ENCODE measurements around the gene C1orf167. TPM values are rescaled to one million over a fixed set of nuclear protein-coding genes. Genes with fewer than 3 reads are reported as not detected.
A peak's percentile ranks its signal among the peaks of the same experiment; 100 is the strongest.

C1orf167 gene
- total and polyA plus RNA-seq, 4 experiments from 2014 or later: not detected

- DNase-seq: no peak
- Histone ChIP-seq H3K27me3 (ENCODE audit: insufficient read depth, low read length) (no peaks in the 10 kb centered on the region), H3K27ac (ENCODE audit: low read depth, low read length) (no peak overlapping the region), H3K9me3 (ENCODE audit: control insufficient read depth in 1 of 2, low read length in 2 of 2) (no peaks in the 10 kb centered on the region), H3K4me1 (ENCODE audit: insufficient read depth, low read length) (peaks cover 19% of the 10 kb centered on the region), H3K36me3 (ENCODE audit: insufficient read depth, low read length) (no peaks in the 10 kb centered on the region), H3K4me3 (ENCODE audit: low read length in 2 of 2) (no peak overlapping the region)
- Mint-ChIP-seq H3K36me3 (no peaks in the 10 kb centered on the region), H3K4me3 (no peak overlapping the region), H3K9me3 (peaks cover 0 to 2% (median 0%) of the 10 kb centered on the region in 8 donors), H3K4me1 (peaks cover 9 to 26% (median 13%) of the 10 kb centered on the region in 4 donors), H3K27me3 (no peaks in the 10 kb centered on the region), H3K27ac (no peak overlapping the region)
- ChIA-PET POLR2A (ENCODE audit: partially characterized antibody) (interaction anchor here (2.1 to 2.9 kb wide), 4 partner anchors 10 to 188 kb away, joined by 14 to 57 read pairs (median 24); partner anchors contain the start of gene FBXO6), CTCF (ENCODE audit: partially characterized antibody) (interaction anchor here (2.0 to 5.0 kb wide), 6 partner anchors 10 to 683 kb away, joined by 14 to 165 read pairs (median 20); partner anchors contain the start of genes AGTRAP, FBXO2 and FBXO6)
- intact Hi-C loops (cut with micrococcal nuclease): no loop called here
These were observed 41.5 kb upstream of the C1orf167 start for GRCh38 chr1:11720525-11720924.

- Mint-ChIP-seq H3K9me3 (peaks cover 0 to 2% (median 0%) of the 10 kb centered on the region in 8 donors), H3K4me1 (peaks cover 10 to 29% (median 17%) of the 10 kb centered on the region in 4 donors), H3K27ac (no peak overlapping the region), H3K4me3 (no peak overlapping the region), H3K36me3 (no peaks in the 10 kb centered on the region), H3K27me3 (no peaks in the 10 kb centered on the region)
- POLR2A ChIA-PET (ENCODE audit: partially characterized antibody): interaction anchor here (1.2 to 1.7 kb wide), 2 partner anchors 67 to 71 kb away, joined by 4 read pairs; partner anchors contain the start of gene FBXO2
- peaks cover 25% of the 10 kb centered on the region for H3K4me1 ChIP-seq (ENCODE audit: insufficient read depth, low read length)
- no peaks in the 10 kb centered on the region for H3K9me3 ChIP-seq (ENCODE audit: control insufficient read depth in 1 of 2, low read length in 2 of 2)
- no peak for DNase-seq
- CTCF ChIA-PET (ENCODE audit: partially characterized antibody): interaction anchor here (0.6 to 5.0 kb wide), 4 partner anchors 58 to 481 kb away, joined by 3 to 165 read pairs (median 50); partner anchors contain the start of genes FBXO2 and FBXO6
- H3K27me3 ChIP-seq (ENCODE audit: insufficient read depth, low read length): no peaks in the 10 kb centered on the region
- intact Hi-C loops (cut with micrococcal nuclease): no loop called here
- H3K27ac ChIP-seq (ENCODE audit: low read depth, low read length): no peak overlapping the region
- H3K36me3 ChIP-seq (ENCODE audit: insufficient read depth, low read length): no peaks in the 10 kb centered on the region
- H3K4me3 ChIP-seq (ENCODE audit: low read length in 2 of 2): no peak overlapping the region
These were observed 40.7 kb upstream of the C1orf167 start for GRCh38 chr1:11721311-11721710.

DNA sequence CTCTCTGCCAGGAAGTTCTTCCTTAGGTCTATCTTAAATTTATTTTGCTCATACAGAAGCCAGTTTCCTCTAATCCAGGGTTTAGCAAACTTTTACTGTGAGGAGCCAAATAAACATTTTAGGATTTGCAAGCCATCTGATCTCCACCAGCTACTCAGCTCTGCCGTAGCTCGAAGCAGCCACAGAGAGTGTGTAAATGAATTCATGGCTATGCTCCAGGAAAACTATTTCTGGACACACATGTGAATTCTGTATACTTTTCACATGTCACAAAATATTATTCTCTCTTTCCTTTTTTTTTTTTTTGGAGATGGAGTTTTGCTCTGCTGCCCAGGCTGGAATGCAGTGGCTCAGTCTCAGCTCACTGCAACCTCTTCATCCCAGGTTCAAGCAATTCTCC, 39.5 kb upstream of the C1orf167 start:
- POLR2A ChIA-PET (ENCODE audit: partially characterized antibody): interaction anchor here (1.7 kb wide), 1 partner anchor 72 kb away, joined by 4 read pairs; no protein-coding TSS in a partner anchor
- H3K27me3 Mint-ChIP-seq: no peaks in the 10 kb centered on the region

DNA sequence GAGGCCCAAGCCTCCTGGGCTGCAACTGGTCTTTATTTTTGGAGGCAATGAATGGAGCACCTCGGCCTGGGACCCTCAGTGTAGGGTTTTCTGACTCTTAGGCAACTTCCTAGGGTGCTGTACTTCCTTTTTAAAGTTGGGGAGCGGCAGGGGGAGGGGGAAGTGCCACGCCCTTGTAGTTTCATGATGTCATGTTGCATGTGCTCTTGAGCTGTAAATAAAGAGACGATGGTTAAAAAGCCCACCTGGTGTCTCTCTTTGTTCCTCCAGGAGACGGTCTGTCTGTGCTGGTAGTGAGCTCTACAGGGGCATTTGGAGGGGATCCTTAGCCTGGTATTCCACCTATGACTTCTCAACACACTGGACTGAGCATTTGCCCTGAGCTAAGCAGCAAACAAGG, 36.4 kb upstream of the C1orf167 start:
- Histone ChIP-seq H3K27ac (ENCODE audit: low read depth, low read length) (no peak overlapping the region), H3K36me3 (ENCODE audit: insufficient read depth, low read length) (no peaks in the 10 kb centered on the region), H3K9me3 (ENCODE audit: control insufficient read depth in 1 of 2, low read length in 2 of 2) (no peaks in the 10 kb centered on the region), H3K4me1 (ENCODE audit: insufficient read depth, low read length) (peaks cover 32% of the 10 kb centered on the region), H3K4me3 (ENCODE audit: low read length in 2 of 2) (no peak overlapping the region), H3K27me3 (ENCODE audit: insufficient read depth, low read length) (no peaks in the 10 kb centered on the region)
- intact Hi-C loops (cut with micrococcal nuclease): no loop called here
- Mint-ChIP-seq H3K36me3 (no peaks in the 10 kb centered on the region), H3K4me1 (peaks cover 17 to 34% (median 22%) of the 10 kb centered on the region in 4 donors), H3K27me3 (no peaks in the 10 kb centered on the region), H3K9me3 (peaks cover 0 to 2% (median 0%) of the 10 kb centered on the region in 8 donors), H3K4me3 (no peak overlapping the region), H3K27ac (no peak overlapping the region)
- no peak for DNase-seq
- POLR2A ChIA-PET (ENCODE audit: partially characterized antibody): interaction anchor here (1.4 kb wide), 1 partner anchor 10 kb away, joined by 5 read pairs; the partner anchor contains the start of gene AGTRAP
- CTCF ChIA-PET (ENCODE audit: partially characterized antibody): interaction anchor here (1.1 to 1.4 kb wide), 2 partner anchors 80 to 82 kb away, joined by 3 to 5 read pairs; no protein-coding TSS in a partner anchor

More for the DNA sequence above, 39.5 kb upstream of the C1orf167 start:
- Histone ChIP-seq H3K36me3 (ENCODE audit: insufficient read depth, low read length) (no peaks in the 10 kb centered on the region), H3K27me3 (ENCODE audit: insufficient read depth, low read length) (no peaks in the 10 kb centered on the region), H3K4me3 (ENCODE audit: low read length in 2 of 2) (no peak overlapping the region), H3K27ac (ENCODE audit: low read depth, low read length) (no peak overlapping the region), H3K4me1 (ENCODE audit: insufficient read depth, low read length) (peaks cover 25% of the 10 kb centered on the region), H3K9me3 (ENCODE audit: control insufficient read depth in 1 of 2, low read length in 2 of 2) (no peaks in the 10 kb centered on the region)
- H3K9me3 Mint-ChIP-seq: peaks cover 0 to 2% (median 0%) of the 10 kb centered on the region in 8 donors
- H3K4me3 Mint-ChIP-seq: no peak overlapping the region
- DNase-seq: no peak
- no peaks in the 10 kb centered on the region for H3K36me3 Mint-ChIP-seq
- CTCF ChIA-PET (ENCODE audit: partially characterized antibody): interaction anchor here (0.9 to 4.5 kb wide), 4 partner anchors 14 to 482 kb away, joined by 3 to 165 read pairs (median 3); partner anchors contain the start of genes FBXO2 and FBXO6
- no peak overlapping the region for H3K27ac Mint-ChIP-seq
- peaks cover 10 to 29% (median 17%) of the 10 kb centered on the region in 4 donors for H3K4me1 Mint-ChIP-seq
- intact Hi-C loops (cut with micrococcal nuclease): no loop called here

DNA sequence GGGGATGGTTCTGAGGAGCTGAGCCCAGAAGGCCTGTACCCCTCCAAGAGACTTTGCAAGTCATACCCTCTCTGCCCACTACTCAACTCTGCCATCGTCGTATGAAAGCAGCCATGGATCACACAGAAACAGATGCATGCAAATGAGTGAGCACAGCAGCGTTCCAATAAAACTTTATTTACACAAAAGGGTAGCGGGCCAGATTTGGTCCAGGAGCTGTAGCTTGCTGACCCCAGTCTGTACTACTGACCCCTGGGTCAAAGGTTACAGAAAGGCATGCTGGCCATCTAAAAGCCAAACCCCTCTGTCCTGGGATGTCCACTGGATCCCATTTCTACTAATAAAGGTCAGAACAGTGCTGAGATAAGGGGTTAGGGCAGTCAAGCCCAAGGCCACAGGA, 34.9 kb upstream of the C1orf167 start:
- Histone ChIP-seq H3K4me1 (ENCODE audit: insufficient read depth, low read length) (peaks cover 47% of the 10 kb centered on the region), H3K36me3 (ENCODE audit: insufficient read depth, low read length) (no peaks in the 10 kb centered on the region), H3K9me3 (ENCODE audit: control insufficient read depth in 1 of 2, low read length in 2 of 2) (no peaks in the 10 kb centered on the region), H3K27ac (ENCODE audit: low read depth, low read length) (no peak overlapping the region), H3K4me3 (ENCODE audit: low read length in 2 of 2) (no peak overlapping the region), H3K27me3 (ENCODE audit: insufficient read depth, low read length) (no peaks in the 10 kb centered on the region)
- Mint-ChIP-seq H3K36me3 (no peaks in the 10 kb centered on the region), H3K27me3 (no peaks in the 10 kb centered on the region), H3K9me3 (peaks cover 0 to 2% (median 0%) of the 10 kb centered on the region in 8 donors), H3K27ac (no peak overlapping the region), H3K4me3 (no peak overlapping the region), H3K4me1 (peaks cover 26 to 49% (median 33%) of the 10 kb centered on the region in 4 donors)
- ChIA-PET CTCF (ENCODE audit: partially characterized antibody) (interaction anchor here (1.6 kb wide), 1 partner anchor 63 kb away, joined by 5 read pairs; the partner anchor contains the start of gene FBXO6), POLR2A (ENCODE audit: partially characterized antibody) (interaction anchor here (0.5 kb wide), 1 partner anchor 421 kb away, joined by 5 read pairs; no protein-coding TSS in a partner anchor)
- intact Hi-C loops (cut with micrococcal nuclease): no loop called here
- no peak for DNase-seq

DNA sequence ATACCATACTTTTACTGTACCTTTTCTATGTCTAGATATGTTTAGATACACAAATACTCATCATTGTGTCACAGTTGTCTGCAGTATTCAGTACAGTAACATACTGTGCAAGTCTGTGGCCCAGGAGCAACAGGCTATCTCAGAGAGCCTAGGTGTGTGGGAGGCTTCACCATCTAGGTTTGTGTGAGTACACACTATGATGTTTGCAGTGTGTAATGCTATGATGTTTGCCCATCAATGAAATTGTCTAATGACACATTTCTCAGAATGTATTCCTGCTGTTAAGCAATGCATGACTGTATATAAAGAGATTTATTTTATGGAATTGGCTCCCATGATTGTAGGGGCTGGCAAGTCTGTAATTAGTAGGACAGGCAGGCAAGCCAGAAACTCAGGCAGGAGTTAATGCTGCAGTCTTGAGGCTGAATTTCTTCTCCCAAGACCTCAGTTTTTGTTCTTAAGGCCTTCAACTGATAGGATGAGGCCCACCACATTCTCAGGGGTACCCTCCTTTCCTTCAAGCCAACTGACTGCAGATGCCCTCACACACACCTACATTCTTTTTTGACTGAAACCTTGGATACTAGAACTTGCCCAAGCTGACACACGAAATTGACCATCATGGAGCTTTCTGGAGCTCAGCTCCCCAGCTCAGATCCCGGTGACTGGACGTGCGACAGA, 33.7 kb upstream of the C1orf167 start:
- no peak overlapping the region for H3K27ac Mint-ChIP-seq
- ChIA-PET POLR2A (ENCODE audit: partially characterized antibody) (no interaction called here), CTCF (ENCODE audit: partially characterized antibody) (interaction anchor here (0.6 to 1.0 kb wide), 2 partner anchors 8 to 83 kb away, joined by 3 read pairs; no protein-coding TSS in a partner anchor)
- H3K27me3 ChIP-seq (ENCODE audit: insufficient read depth, low read length): no peaks in the 10 kb centered on the region
- peaks cover 26 to 60% (median 35%) of the 10 kb centered on the region in 4 donors for H3K4me1 Mint-ChIP-seq
- no peaks in the 10 kb centered on the region for H3K36me3 ChIP-seq (ENCODE audit: insufficient read depth, low read length)
- intact Hi-C loops (cut with micrococcal nuclease): no loop called here
- H3K27me3 Mint-ChIP-seq: no peaks in the 10 kb centered on the region
- no peak overlapping the region for H3K27ac ChIP-seq (ENCODE audit: low read depth, low read length)
- peaks cover 48% of the 10 kb centered on the region for H3K4me1 ChIP-seq (ENCODE audit: insufficient read depth, low read length)
- no peak overlapping the region for H3K4me3 ChIP-seq (ENCODE audit: low read length in 2 of 2)
- no peaks in the 10 kb centered on the region for H3K9me3 ChIP-seq (ENCODE audit: control insufficient read depth in 1 of 2, low read length in 2 of 2)
- peak overlapping the region in 1 of 8 donors; percentile 61 for H3K4me3 Mint-ChIP-seq
- no peaks in the 10 kb centered on the region for H3K36me3 Mint-ChIP-seq
- peaks cover 0 to 2% (median 0%) of the 10 kb centered on the region in 8 donors for H3K9me3 Mint-ChIP-seq
- DNase-seq: no peak

DNA sequence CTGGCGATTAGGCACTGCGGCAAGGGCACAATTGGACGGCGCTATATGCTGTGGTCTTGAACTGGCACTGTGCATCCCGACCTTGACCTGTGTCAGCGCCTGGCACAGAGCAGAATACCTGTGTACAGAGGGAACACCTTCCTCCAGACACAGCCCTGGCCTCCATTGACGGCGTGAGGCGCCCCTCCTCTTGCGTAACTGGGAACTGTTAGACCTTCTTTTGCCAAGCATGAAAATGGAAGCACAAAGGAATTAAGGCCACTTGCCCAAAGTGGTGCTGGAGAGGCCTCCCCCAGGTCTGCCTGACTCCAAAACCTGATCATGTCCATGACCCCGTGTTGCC, 32.9 kb upstream of the C1orf167 start:
- H3K27me3 ChIP-seq (ENCODE audit: insufficient read depth, low read length): no peaks in the 10 kb centered on the region
- peaks cover 26 to 61% (median 35%) of the 10 kb centered on the region in 4 donors for H3K4me1 Mint-ChIP-seq
- H3K27ac Mint-ChIP-seq: peak overlapping the region in 1 of 7 donors; percentile 42
- H3K9me3 Mint-ChIP-seq: peaks cover 0 to 2% (median 0%) of the 10 kb centered on the region in 8 donors
- H3K27me3 Mint-ChIP-seq: no peaks in the 10 kb centered on the region
- no peak overlapping the region for H3K4me3 ChIP-seq (ENCODE audit: low read length in 2 of 2)
- H3K4me3 Mint-ChIP-seq: peak overlapping the region in 2 of 8 donors; percentile 29 to 97
- ChIA-PET POLR2A (ENCODE audit: partially characterized antibody) (interaction anchor here (1.6 kb wide), 1 partner anchor 65 kb away, joined by 9 read pairs; the partner anchor contains the start of gene FBXO6), CTCF (ENCODE audit: partially characterized antibody) (interaction anchor here (1.0 to 1.1 kb wide), 2 partner anchors 9 to 79 kb away, joined by 3 read pairs; no protein-coding TSS in a partner anchor)
- no peak for DNase-seq
- peaks cover 48% of the 10 kb centered on the region for H3K4me1 ChIP-seq (ENCODE audit: insufficient read depth, low read length)
- no peak overlapping the region for H3K27ac ChIP-seq (ENCODE audit: low read depth, low read length)
- intact Hi-C loops (cut with micrococcal nuclease): no loop called here
- H3K9me3 ChIP-seq (ENCODE audit: control insufficient read depth in 1 of 2, low read length in 2 of 2): no peaks in the 10 kb centered on the region
- no peaks in the 10 kb centered on the region for H3K36me3 ChIP-seq (ENCODE audit: insufficient read depth, low read length)
- H3K36me3 Mint-ChIP-seq: no peaks in the 10 kb centered on the region
